Caco-2 (cell line): ENCODE data around the gene NAPA. TPM values are rescaled to one million over a fixed set of nuclear protein-coding genes. Genes with fewer than 3 reads are reported as not detected.

Source experiments
- BruUV-seq: library from RNA; stranded (reverse); fragments of 400-500 nt; replicated peaks from 2 replicates; lab custom pipeline; 2021; lab: Mats Ljungman, UMichigan
- CTCF ChIA-PET: fragments of 300-600 bp; sonication (Branson Sonifier 250); formaldehyde crosslinking; loops from one replicate; lab custom pipeline; 2022; ENCODE audit warnings: antibody characterized with exemption; lab: Charles Lee
- POLR2A ChIA-PET: fragments of 300-600 bp; sonication (Branson Sonifier 250); formaldehyde crosslinking; loops from one replicate; lab custom pipeline; 2022; ENCODE audit warnings: antibody characterized with exemption; lab: Charles Lee
- DNase-seq, 2 experiments: peaks; one replicate each; pipeline versions ENCODE4 v3.0.0 to v3.0.0-alpha.2; 2020 to 2022
- H3K27me3 ChIP-seq: replicated peaks from 2 replicates; pipeline ENCODE4 v1.6.0; 2011; ENCODE audit warnings: low read length; ENCODE audit not compliant: control insufficient read depth, insufficient read depth
- H3K36me3 ChIP-seq: 2 replicates; pipeline ENCODE4 v1.5.1; 2011; ENCODE audit warnings: low read length; ENCODE audit not compliant: control insufficient read depth, insufficient read depth
- H3K4me1 ChIP-seq: fragments of 250-450 bp; sonication (Bioruptor Pico); 2 replicates; pipeline ENCODE4 v1.5.1; 2020; ENCODE audit warnings: mild to moderate bottlenecking
- H3K4me3 ChIP-seq: 2 replicates; pipeline ENCODE4 v1.5.1; 2011; ENCODE audit warnings: low read depth, mild to moderate bottlenecking, control low read depth, low read length
- H3K9me3 ChIP-seq: fragments of 250-450 bp; sonication (Bioruptor Pico); 2 replicates; pipeline ENCODE4 v1.5.1; 2020; ENCODE audit warnings: mild to moderate bottlenecking, moderate library complexity
- H3K27ac Mint-ChIP-seq: one replicate; pipeline ENCODE4 v1.8.0; 2022; ENCODE audit warnings: mixed read lengths; ENCODE audit not compliant: unreplicated experiment
- H3K27me3 Mint-ChIP-seq: one replicate; pipeline ENCODE4 v1.8.0; 2022; ENCODE audit warnings: mixed read lengths; ENCODE audit not compliant: insufficient read depth, unreplicated experiment
- H3K36me3 Mint-ChIP-seq: one replicate; pipeline ENCODE4 v1.8.0; 2022; ENCODE audit warnings: mild to moderate bottlenecking, mixed read lengths; ENCODE audit not compliant: insufficient read depth, unreplicated experiment
- H3K4me1 Mint-ChIP-seq: one replicate; pipeline ENCODE4 v1.8.0; 2022; ENCODE audit warnings: low read depth, mixed read lengths; ENCODE audit not compliant: unreplicated experiment
- H3K4me3 Mint-ChIP-seq: one replicate; pipeline ENCODE4 v1.8.0; 2022; ENCODE audit warnings: mild to moderate bottlenecking, moderate library complexity, mixed read lengths; ENCODE audit not compliant: unreplicated experiment
- H3K9me3 Mint-ChIP-seq: one replicate; pipeline ENCODE4 v1.8.0; 2022; ENCODE audit warnings: mixed read lengths; ENCODE audit not compliant: unreplicated experiment
- intact Hi-C: fragments of 100-400 bp; cut with micrococcal nuclease; formaldehyde crosslinking; loops from one replicate; pipeline ENCODE4 v1.10.0; 2022; ENCODE audit not compliant: unreplicated experiment
- total RNA-seq: library from RNA; stranded (reverse); gene quantifications from 2 replicates; pipeline ENCODE4 v1.2.3, GENCODE V29; 2022
- TF ChIP-seq, protein P1 (sequence below), 2 experiments: fragments of 200-600 bp in 1 of 2; IDR thresholded peaks; 1 replicate in 1 of 2; 2 replicates in 1 of 2; pipeline versions ENCODE4 v1.5.1 to v1.8.0; 2011 to 2022; ENCODE audit warnings: antibody characterized with exemption in 1 of 2, control low read depth in 1 of 2, inconsistent platforms in 1 of 2, low read depth in 1 of 2, low read length in 1 of 2, mild to moderate bottlenecking in 1 of 2, moderate library complexity in 1 of 2; ENCODE audit not compliant: insufficient read depth in 1 of 2, severe bottlenecking in 1 of 2, unreplicated experiment in 1 of 2

The NAPA gene
- total RNA-seq, 1 experiment from 2014 or later, result 149 TPM

DNA sequence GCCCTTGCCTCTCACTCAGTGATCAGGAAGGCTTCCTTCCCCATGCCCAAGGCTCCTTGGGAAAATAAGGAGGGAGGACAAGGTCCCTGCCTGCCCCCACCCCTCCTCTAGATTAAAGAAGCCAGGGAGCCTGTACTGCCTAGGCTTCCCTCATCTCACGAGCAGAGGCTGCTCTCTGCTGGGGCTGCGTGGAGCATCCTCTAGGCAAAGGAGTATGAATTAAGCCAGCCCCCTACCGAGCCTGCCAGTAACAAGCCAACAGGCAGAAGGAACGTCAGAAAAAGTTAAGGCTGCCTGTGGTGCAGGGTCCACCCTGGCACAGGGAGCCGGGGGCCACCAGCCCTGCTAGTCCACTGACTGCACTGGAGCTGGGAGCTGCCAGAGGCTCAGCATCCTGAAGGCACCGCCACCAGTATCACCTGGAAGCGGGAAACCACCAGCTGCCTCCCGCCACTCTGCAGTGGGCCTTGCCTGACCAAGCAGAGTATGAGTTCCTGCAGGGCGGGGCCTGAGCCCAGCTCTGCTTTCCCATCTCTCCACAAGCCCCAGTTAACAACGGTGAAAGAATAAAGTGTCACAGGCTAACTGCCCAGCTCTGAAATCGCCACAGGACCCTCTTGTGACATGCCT is 6.8 kb downstream of the NAPA start:
- BruUV-seq, result no TSS peak
- H3K27me3 ChIP-seq, result no peaks in the 10 kb centered on the region
- no peaks in the 10 kb centered on the region for H3K9me3 Mint-ChIP-seq
- no peak overlapping the region for H3K4me3 Mint-ChIP-seq
- no peaks in the 10 kb centered on the region for H3K9me3 ChIP-seq
- H3K4me1 Mint-ChIP-seq, result peaks cover 15% of the 10 kb centered on the region
- H3K36me3 Mint-ChIP-seq, result peaks cover 58% of the 10 kb centered on the region
- H3K4me3 ChIP-seq, result no peak overlapping the region
- peaks cover 17% of the 10 kb centered on the region for H3K4me1 ChIP-seq
- CTCF ChIA-PET, result no interaction called here
- POLR2A ChIA-PET, result no interaction called here
- H3K27me3 Mint-ChIP-seq, result no peaks in the 10 kb centered on the region
- intact Hi-C loops, result no loop called here
- no peaks in the 10 kb centered on the region for H3K36me3 ChIP-seq
- DNase-seq, result no peak
- H3K27ac Mint-ChIP-seq, result no peak overlapping the region
- TF ChIP-seq, protein P1, sequence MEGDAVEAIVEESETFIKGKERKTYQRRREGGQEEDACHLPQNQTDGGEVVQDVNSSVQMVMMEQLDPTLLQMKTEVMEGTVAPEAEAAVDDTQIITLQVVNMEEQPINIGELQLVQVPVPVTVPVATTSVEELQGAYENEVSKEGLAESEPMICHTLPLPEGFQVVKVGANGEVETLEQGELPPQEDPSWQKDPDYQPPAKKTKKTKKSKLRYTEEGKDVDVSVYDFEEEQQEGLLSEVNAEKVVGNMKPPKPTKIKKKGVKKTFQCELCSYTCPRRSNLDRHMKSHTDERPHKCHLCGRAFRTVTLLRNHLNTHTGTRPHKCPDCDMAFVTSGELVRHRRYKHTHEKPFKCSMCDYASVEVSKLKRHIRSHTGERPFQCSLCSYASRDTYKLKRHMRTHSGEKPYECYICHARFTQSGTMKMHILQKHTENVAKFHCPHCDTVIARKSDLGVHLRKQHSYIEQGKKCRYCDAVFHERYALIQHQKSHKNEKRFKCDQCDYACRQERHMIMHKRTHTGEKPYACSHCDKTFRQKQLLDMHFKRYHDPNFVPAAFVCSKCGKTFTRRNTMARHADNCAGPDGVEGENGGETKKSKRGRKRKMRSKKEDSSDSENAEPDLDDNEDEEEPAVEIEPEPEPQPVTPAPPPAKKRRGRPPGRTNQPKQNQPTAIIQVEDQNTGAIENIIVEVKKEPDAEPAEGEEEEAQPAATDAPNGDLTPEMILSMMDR (IDR thresholded peaks at IDR 0.05; ENCODE audit: insufficient read depth in 1 of 2, low read depth in 1 of 2, low read length in 1 of 2, severe bottlenecking in 1 of 2, unreplicated experiment in 1 of 2), result no peak

- DNase-seq, result no peak
- H3K27me3 ChIP-seq, result no peaks in the 10 kb centered on the region
- Mint-ChIP-seq H3K4me3 (no peak overlapping the region), H3K4me1 (peaks cover 5% of the 10 kb centered on the region), H3K27me3 (no peaks in the 10 kb centered on the region), H3K9me3 (no peaks in the 10 kb centered on the region), H3K36me3 (peaks cover 58% of the 10 kb centered on the region), H3K27ac (no peak overlapping the region)
- peaks cover 7% of the 10 kb centered on the region for H3K4me1 ChIP-seq
- intact Hi-C loops, result no loop called here
- ChIA-PET CTCF (no interaction called here), POLR2A (no interaction called here)
- no peak overlapping the region for H3K4me3 ChIP-seq
- TF ChIP-seq, protein P1 (IDR thresholded peaks at IDR 0.05; ENCODE audit: insufficient read depth in 1 of 2, low read depth in 1 of 2, low read length in 1 of 2, severe bottlenecking in 1 of 2, unreplicated experiment in 1 of 2), result no peak
- no TSS peak for BruUV-seq
- no peaks in the 10 kb centered on the region for H3K9me3 ChIP-seq
- H3K36me3 ChIP-seq, result no peaks in the 10 kb centered on the region
Measured at GRCh38 chr19:47507012-47507411, 7.9 kb downstream of the NAPA start.

DNA sequence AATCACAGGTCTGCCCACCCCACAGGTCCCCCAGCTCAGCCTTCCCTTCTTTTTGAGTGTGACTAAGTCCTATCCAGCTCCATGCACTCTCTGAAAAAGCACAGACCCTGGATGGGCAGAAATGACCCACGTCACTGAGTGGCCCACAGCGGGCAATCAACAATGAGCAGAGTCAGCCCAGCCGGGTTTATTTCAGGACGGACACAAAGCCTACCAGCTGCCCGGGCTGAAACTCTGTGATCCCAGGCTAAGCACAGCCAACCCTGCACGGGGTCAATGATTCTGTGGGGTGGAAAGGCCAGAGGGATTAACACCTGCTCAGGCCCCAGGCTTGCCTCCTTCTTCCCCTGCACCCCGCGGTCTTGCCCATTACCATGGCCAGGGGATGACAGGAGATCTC is 8.4 kb downstream of the NAPA start:
- POLR2A ChIA-PET, result no interaction called here
- no peaks in the 10 kb centered on the region for H3K9me3 Mint-ChIP-seq
- Histone ChIP-seq H3K4me1 (peaks cover 2% of the 10 kb centered on the region; the same call in 1 of the 2 replicates), H3K36me3 (no peaks in the 10 kb centered on the region), H3K27me3 (no peaks in the 10 kb centered on the region), H3K4me3 (no peak overlapping the region), H3K9me3 (no peaks in the 10 kb centered on the region)
- intact Hi-C loops, result no loop called here
- TF ChIP-seq, protein P1 (IDR thresholded peaks at IDR 0.05; ENCODE audit: insufficient read depth in 1 of 2, low read depth in 1 of 2, low read length in 1 of 2, severe bottlenecking in 1 of 2, unreplicated experiment in 1 of 2), result no peak
- DNase-seq, result no peak
- no TSS peak for BruUV-seq
- CTCF ChIA-PET, result interaction anchor here (0.6 kb wide), 1 partner anchor 9 kb away, joined by 3 read pairs; the partner anchor contains the start of gene NAPA
- no peaks in the 10 kb centered on the region for H3K4me1 Mint-ChIP-seq
- no peak overlapping the region for H3K4me3 Mint-ChIP-seq
- H3K36me3 Mint-ChIP-seq, result peaks cover 57% of the 10 kb centered on the region
- H3K27me3 Mint-ChIP-seq, result no peaks in the 10 kb centered on the region
- no peak overlapping the region for H3K27ac Mint-ChIP-seq
